ENCODE data around the gene TPPP3. TPM values are rescaled to one million over a fixed set of nuclear protein-coding genes. Genes with fewer than 3 reads are reported as not detected.

The TPPP3 gene
- total RNA-seq, 4 donors from 2014 or later, result 3.0 to 26.2 (median 8.2) TPM

GRCh38 chr16:67426950-67427349 lies 33.7 kb upstream of the TPPP3 start:
- Histone ChIP-seq H3K9me3 (no peaks in the 10 kb centered on the region), H3K36me3 (no peaks in the 10 kb centered on the region), H3K27me3 (peaks cover 0 to 43% (median 0%) of the 10 kb centered on the region in 4 donors), H3K4me1 (peaks cover 17 to 43% (median 22%) of the 10 kb centered on the region in 3 donors), H3K4me3 (no peak overlapping the region), H3K27ac (peak overlapping the region in 1 of 4 donors; percentile 25)
- DNase-seq, result no peak
- WGBS, 2 donors, result 79 to 83% methylated on average over 7 of the region's 7 CpGs
- TF ChIP-seq POLR2A (IDR thresholded peaks at IDR 0.05) (no peak), CTCF (IDR thresholded peaks at IDR 0.05) (no peak)
- intact Hi-C loops (cut with DNase I), result no loop called here

GRCh38 chr16:67426022-67426421 lies 32.7 kb upstream of the TPPP3 start:
- TF ChIP-seq CTCF (IDR thresholded peaks at IDR 0.05) (no peak), POLR2A (IDR thresholded peaks at IDR 0.05) (no peak)
- WGBS, 2 donors, result 72 to 89% methylated on average over 4 to 5 of the region's 7 CpGs
- Histone ChIP-seq H3K9me3 (no peaks in the 10 kb centered on the region), H3K27ac (no peak overlapping the region), H3K36me3 (no peaks in the 10 kb centered on the region), H3K4me3 (no peak overlapping the region), H3K4me1 (peaks cover 11 to 36% (median 13%) of the 10 kb centered on the region in 3 donors), H3K27me3 (peaks cover 0 to 43% (median 0%) of the 10 kb centered on the region in 4 donors)
- no peak for DNase-seq
- intact Hi-C loops (cut with DNase I), result no loop called here

- H3K27ac ChIP-seq, result no peak overlapping the region
- intact Hi-C loops (cut with DNase I), result no loop called here
- no peaks in the 10 kb centered on the region for H3K9me3 ChIP-seq
- peaks cover 0 to 43% (median 0%) of the 10 kb centered on the region in 4 donors for H3K27me3 ChIP-seq
- TF ChIP-seq POLR2A (IDR thresholded peaks at IDR 0.05) (no peak), CTCF (IDR thresholded peaks at IDR 0.05) (no peak)
- no peaks in the 10 kb centered on the region for H3K36me3 ChIP-seq
- H3K4me3 ChIP-seq, result no peak overlapping the region
- DNase-seq, result no peak
- H3K4me1 ChIP-seq, result peaks cover 9 to 31% (median 9%) of the 10 kb centered on the region in 3 donors
- WGBS, 2 donors, result 67 to 69% methylated on average over 1 to 4 of the region's 4 CpGs
Measured at GRCh38 chr16:67425580-67425979, 32.3 kb upstream of the TPPP3 start.

- Histone ChIP-seq H3K27me3 (peaks cover 0 to 39% (median 0%) of the 10 kb centered on the region in 4 donors), H3K9me3 (no peaks in the 10 kb centered on the region), H3K27ac (no peak overlapping the region), H3K4me3 (no peak overlapping the region), H3K4me1 (peaks cover 6 to 26% (median 6%) of the 10 kb centered on the region in 3 donors), H3K36me3 (no peaks in the 10 kb centered on the region)
- intact Hi-C loops (cut with DNase I), result no loop called here
- TF ChIP-seq POLR2A (IDR thresholded peaks at IDR 0.05) (no peak), CTCF (IDR thresholded peaks at IDR 0.05) (no peak)
- WGBS, 2 donors, result 51 to 55% methylated on average over 5 to 6 of the region's 6 CpGs
- DNase-seq, result no peak
Measured at GRCh38 chr16:67425061-67425460, 31.8 kb upstream of the TPPP3 start.

- Histone ChIP-seq H3K4me1 (peaks cover 0 to 18% (median 6%) of the 10 kb centered on the region in 3 donors), H3K9me3 (no peaks in the 10 kb centered on the region), H3K27me3 (peaks cover 0 to 32% (median 0%) of the 10 kb centered on the region in 4 donors), H3K27ac (no peak overlapping the region), H3K36me3 (no peaks in the 10 kb centered on the region), H3K4me3 (no peak overlapping the region)
- TF ChIP-seq POLR2A (IDR thresholded peaks at IDR 0.05) (no peak), CTCF (IDR thresholded peaks at IDR 0.05) (no peak)
- intact Hi-C loops (cut with DNase I), result loop anchor here (5.0 kb wide), 1 partner anchor 38 kb away; no protein-coding TSS in a partner anchor
- 67 to 89% methylated on average over 5 of the region's 5 CpGs for WGBS, 2 donors
- no peak for DNase-seq
Measured at GRCh38 chr16:67424261-67424615, 30.9 kb upstream of the TPPP3 start.

Data from esophagus squamous epithelium (tissue), 5 donors.